ENCODE data around the gene SLC6A20. TPM values are rescaled to one million over a fixed set of nuclear protein-coding genes. Genes with fewer than 3 reads are reported as not detected.

The SLC6A20 gene
- total RNA-seq, 1 donor from 2014 or later: 1.5 TPM

GRCh38 chr3:45789235-45789812 is 7.0 kb downstream of the SLC6A20 start:
- H3K9me3 Mint-ChIP-seq: peaks cover 17% of the 10 kb centered on the region
- H3K27ac Mint-ChIP-seq: no peak overlapping the region
- peaks cover 17% of the 10 kb centered on the region for H3K4me1 Mint-ChIP-seq (ENCODE audit: unreplicated experiment)

DNA sequence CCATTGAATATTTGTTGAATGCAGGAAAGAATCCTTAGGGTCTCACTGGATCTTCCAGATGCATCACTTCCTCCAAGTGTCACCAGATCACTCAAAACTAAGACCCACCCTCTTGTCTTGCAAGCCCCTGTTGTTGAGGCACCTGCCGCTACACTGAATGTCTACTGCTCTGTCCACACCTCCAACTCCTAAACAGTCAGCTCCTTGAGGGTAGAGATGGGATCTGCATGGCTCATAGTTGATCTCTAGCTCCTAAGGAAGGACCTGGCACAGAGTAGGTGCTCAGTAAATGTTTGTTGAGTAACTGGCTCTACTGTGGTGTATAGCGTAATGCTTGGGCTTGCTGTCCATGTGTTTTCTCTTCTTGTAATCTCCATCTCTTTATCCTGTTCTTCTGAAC is 8.8 kb downstream of the SLC6A20 start:
- H3K9me3 Mint-ChIP-seq: peaks cover 17% of the 10 kb centered on the region
- TF ChIP-seq, protein P1, sequence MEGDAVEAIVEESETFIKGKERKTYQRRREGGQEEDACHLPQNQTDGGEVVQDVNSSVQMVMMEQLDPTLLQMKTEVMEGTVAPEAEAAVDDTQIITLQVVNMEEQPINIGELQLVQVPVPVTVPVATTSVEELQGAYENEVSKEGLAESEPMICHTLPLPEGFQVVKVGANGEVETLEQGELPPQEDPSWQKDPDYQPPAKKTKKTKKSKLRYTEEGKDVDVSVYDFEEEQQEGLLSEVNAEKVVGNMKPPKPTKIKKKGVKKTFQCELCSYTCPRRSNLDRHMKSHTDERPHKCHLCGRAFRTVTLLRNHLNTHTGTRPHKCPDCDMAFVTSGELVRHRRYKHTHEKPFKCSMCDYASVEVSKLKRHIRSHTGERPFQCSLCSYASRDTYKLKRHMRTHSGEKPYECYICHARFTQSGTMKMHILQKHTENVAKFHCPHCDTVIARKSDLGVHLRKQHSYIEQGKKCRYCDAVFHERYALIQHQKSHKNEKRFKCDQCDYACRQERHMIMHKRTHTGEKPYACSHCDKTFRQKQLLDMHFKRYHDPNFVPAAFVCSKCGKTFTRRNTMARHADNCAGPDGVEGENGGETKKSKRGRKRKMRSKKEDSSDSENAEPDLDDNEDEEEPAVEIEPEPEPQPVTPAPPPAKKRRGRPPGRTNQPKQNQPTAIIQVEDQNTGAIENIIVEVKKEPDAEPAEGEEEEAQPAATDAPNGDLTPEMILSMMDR (conservative IDR thresholded peaks at IDR 0.05): no peak
- H3K36me3 Mint-ChIP-seq: peaks cover 9% of the 10 kb centered on the region
- no peak overlapping the region for H3K4me3 Mint-ChIP-seq
- H3K27ac Mint-ChIP-seq: no peak overlapping the region
- peaks cover 7% of the 10 kb centered on the region for H3K4me1 Mint-ChIP-seq (ENCODE audit: unreplicated experiment)
- peak; percentile 20 for DNase-seq (ENCODE audit: extremely low spot score, unreplicated experiment)
- peaks cover 26% of the 10 kb centered on the region for H3K27me3 Mint-ChIP-seq

More at GRCh38 chr3:45789235-45789812, 7.0 kb downstream of the SLC6A20 start:
- H3K27me3 Mint-ChIP-seq: peaks cover 41% of the 10 kb centered on the region
- no peak for DNase-seq (ENCODE audit: extremely low spot score, unreplicated experiment)
- H3K36me3 Mint-ChIP-seq: peaks cover 9% of the 10 kb centered on the region
- TF ChIP-seq, protein P1 (conservative IDR thresholded peaks at IDR 0.05): no peak
- H3K4me3 Mint-ChIP-seq: no peak overlapping the region

DNA sequence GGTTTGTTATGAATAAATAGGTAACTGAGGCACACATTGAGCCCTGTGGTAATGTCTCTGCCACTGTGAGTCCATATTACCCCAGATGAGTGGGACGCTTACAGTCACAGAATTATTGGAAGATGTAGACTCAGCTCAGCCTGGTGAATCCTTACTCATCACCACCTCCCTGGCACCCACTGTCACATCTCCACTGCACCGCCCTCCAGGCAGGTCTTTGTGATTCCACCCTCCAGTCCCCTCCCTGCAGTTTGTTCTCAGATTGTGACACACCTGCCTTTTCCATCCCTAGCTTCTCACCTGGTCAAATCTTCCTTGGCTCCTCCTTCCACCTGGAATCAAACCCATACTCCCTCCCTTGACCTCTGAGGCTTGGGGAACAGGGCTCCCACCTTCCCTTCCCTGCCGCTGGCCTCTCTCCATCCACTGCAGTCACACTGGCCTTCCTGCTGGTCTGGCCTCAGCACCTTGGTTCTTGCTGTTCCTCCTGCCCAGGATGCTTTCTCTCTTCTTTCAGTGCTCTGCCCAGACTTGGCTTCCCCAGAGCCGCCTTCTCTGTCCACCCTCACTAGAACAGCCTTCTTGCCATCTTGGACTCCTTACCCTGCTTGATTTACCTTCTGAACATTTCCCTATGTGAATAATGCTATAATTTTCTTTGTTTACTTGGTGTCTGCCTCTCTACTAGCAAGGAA is 9.4 kb downstream of the SLC6A20 start:
- H3K27me3 Mint-ChIP-seq: peaks cover 26% of the 10 kb centered on the region
- H3K4me1 Mint-ChIP-seq (ENCODE audit: unreplicated experiment): peaks cover 7% of the 10 kb centered on the region
- TF ChIP-seq, protein P1 (conservative IDR thresholded peaks at IDR 0.05): no peak
- no peak overlapping the region for H3K27ac Mint-ChIP-seq
- peaks cover 17% of the 10 kb centered on the region for H3K9me3 Mint-ChIP-seq
- peak; percentile 20 for DNase-seq (ENCODE audit: extremely low spot score, unreplicated experiment)
- peaks cover 9% of the 10 kb centered on the region for H3K36me3 Mint-ChIP-seq
- H3K4me3 Mint-ChIP-seq: no peak overlapping the region

DNA sequence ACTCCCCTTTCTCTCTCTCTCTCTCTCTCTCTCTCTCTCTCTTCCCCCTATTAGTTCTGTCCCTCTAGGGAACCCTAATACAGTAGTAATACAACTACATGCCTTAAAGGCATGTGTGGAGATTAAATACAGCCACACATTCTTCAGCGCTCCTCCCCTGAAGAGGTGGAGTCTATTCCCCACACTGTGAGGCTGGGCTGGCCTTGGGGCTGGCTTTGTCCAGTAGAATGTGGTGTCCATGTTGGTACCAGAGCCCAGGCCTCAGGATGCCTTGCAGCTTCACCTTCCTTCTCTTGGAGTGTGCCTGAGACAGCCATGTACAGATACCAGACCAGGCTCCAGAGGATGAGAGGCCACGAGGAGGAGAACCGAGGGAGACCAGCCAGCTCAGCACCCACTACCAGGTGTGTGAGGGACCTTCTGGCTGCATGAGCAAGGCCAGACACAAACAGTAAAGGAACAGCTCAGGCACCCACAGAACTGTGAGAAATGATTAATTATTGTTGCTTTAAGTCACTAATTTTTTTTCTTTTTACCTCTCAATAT is 10.7 kb downstream of the SLC6A20 start:
- peaks cover 7% of the 10 kb centered on the region for H3K36me3 Mint-ChIP-seq
- peak; percentile 49 for DNase-seq (ENCODE audit: extremely low spot score, unreplicated experiment)
- H3K27me3 Mint-ChIP-seq: peaks cover 17% of the 10 kb centered on the region
- H3K27ac Mint-ChIP-seq: no peak overlapping the region
- TF ChIP-seq, protein P1 (conservative IDR thresholded peaks at IDR 0.05): no peak
- H3K4me3 Mint-ChIP-seq: no peak overlapping the region
- H3K4me1 Mint-ChIP-seq (ENCODE audit: unreplicated experiment): peaks cover 4% of the 10 kb centered on the region
- H3K9me3 Mint-ChIP-seq: peaks cover 14% of the 10 kb centered on the region

- no peaks in the 10 kb centered on the region for H3K36me3 Mint-ChIP-seq
- peak; percentile 32 for DNase-seq (ENCODE audit: extremely low spot score, unreplicated experiment)
- H3K4me1 Mint-ChIP-seq (ENCODE audit: unreplicated experiment): no peaks in the 10 kb centered on the region
- peaks cover 13% of the 10 kb centered on the region for H3K27me3 Mint-ChIP-seq
- H3K4me3 Mint-ChIP-seq: no peak overlapping the region
- TF ChIP-seq, protein P1 (conservative IDR thresholded peaks at IDR 0.05): no peak
- H3K27ac Mint-ChIP-seq: no peak overlapping the region
- H3K9me3 Mint-ChIP-seq: peaks cover under 1% of the 10 kb centered on the region
Measured at GRCh38 chr3:45783667-45784066, 12.7 kb downstream of the SLC6A20 start.

Data from type B pancreatic cell (in vitro differentiated cells).